GM12872 (cell line): Measurements from ENCODE around the gene AP1M1.

Source experiments
- TF ChIP-seq, protein P1 (sequence below): IDR thresholded peaks from 3 replicates; pipeline ENCODE4 v1.5.1; 2011; ENCODE audit warnings: low read depth, mild to moderate bottlenecking, low read length, moderate library complexity; ENCODE audit not compliant: insufficient read depth

Gene AP1M1

GRCh38 chr19:16188521-16188920 lies 9.2 kb upstream of the AP1M1 start:
- TF ChIP-seq, protein P1, sequence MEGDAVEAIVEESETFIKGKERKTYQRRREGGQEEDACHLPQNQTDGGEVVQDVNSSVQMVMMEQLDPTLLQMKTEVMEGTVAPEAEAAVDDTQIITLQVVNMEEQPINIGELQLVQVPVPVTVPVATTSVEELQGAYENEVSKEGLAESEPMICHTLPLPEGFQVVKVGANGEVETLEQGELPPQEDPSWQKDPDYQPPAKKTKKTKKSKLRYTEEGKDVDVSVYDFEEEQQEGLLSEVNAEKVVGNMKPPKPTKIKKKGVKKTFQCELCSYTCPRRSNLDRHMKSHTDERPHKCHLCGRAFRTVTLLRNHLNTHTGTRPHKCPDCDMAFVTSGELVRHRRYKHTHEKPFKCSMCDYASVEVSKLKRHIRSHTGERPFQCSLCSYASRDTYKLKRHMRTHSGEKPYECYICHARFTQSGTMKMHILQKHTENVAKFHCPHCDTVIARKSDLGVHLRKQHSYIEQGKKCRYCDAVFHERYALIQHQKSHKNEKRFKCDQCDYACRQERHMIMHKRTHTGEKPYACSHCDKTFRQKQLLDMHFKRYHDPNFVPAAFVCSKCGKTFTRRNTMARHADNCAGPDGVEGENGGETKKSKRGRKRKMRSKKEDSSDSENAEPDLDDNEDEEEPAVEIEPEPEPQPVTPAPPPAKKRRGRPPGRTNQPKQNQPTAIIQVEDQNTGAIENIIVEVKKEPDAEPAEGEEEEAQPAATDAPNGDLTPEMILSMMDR = no peak

DNA sequence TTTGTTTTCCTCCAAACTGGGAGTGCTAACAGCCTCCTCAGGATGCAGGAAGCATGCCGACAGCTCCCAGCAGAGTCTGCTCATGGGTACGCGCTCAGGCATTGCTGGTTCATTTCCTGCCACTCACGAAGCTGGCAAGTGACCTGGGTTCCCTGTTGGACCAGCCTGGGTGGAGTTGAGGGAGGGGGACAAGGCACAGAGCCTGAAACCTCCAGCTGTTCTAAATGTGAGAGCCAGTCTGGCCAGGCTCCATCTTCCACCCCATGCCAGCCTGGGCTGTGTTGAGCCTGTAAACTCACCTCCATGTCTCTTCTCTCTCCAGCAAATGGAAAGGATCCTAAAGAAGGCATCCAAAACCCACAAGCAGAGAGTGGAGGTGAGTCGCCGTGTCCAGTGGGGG lies 7.5 kb upstream of the AP1M1 start:
- TF ChIP-seq, protein P1 = no peak

DNA sequence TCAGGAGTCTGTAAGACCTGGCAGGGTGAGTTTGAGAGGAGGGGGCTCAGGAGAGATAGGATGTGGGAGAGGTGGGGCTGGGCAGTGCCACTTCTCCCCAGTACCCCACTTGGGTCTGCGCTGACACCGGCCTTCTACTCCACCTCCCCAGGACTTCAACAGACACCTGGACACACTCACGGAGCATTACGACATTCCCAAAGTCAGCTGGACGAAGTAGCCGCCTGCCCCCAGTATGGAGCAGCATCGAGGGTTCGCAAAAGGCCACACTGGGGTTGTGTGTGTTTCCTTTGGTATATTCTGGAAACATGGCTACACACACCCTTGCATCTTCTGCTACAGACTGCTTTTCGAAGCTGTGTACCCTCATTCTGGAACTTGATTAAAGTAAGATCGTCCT lies 7.0 kb upstream of the AP1M1 start:
- TF ChIP-seq, protein P1 = no peak

GRCh38 chr19:16191216-16191908 lies 6.3 kb upstream of the AP1M1 start:
- TF ChIP-seq, protein P1 = no peak

GRCh38 chr19:16193466-16193865 lies 4.2 kb upstream of the AP1M1 start:
- TF ChIP-seq, protein P1 = no peak

GRCh38 chr19:16197188-16197621 lies 506 bp upstream of the AP1M1 start:
- TF ChIP-seq, protein P1 = no peak

DNA sequence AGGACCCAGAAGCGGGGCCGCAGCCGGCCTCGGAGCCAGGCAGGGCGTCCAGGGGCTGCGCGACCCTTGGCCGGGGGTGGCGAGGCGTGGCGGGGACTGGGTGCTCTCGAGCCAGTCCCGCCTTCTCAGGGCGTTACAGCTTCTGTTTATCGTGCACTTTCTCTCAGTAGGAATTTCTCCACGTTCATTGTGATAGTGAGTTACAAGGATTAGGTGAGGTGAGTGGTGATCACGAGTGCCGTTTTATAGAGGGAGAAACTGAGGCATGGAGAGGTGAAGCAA lies 600 bp downstream of the AP1M1 start:
- TF ChIP-seq, protein P1 = no peak
